ENCODE data around the gene PRKAG1. TPM values are rescaled to one million over a fixed set of nuclear protein-coding genes. Genes with fewer than 3 reads are reported as not detected.

Gene PRKAG1
- total RNA-seq, 2 donors from 2014 or later: 53.9 to 55.4 TPM

- intact Hi-C loops (cut with DNase I): no loop called here
Observed at GRCh38 chr12:49019443-49020324, 1.1 kb upstream of the PRKAG1 start.

GRCh38 chr12:49019120-49019430 lies 499 bp upstream of the PRKAG1 start:
- peaks cover 3% of the 10 kb centered on the region for H3K4me1 ChIP-seq (replicated peaks)
- TF ChIP-seq CTCF (IDR thresholded peaks at IDR 0.05) (no peak), POLR2AphosphoS5 (IDR thresholded peaks at IDR 0.05) (no peak), POLR2A (IDR thresholded peaks at IDR 0.05) (no peak)
- H3K9me3 ChIP-seq: no peaks in the 10 kb centered on the region
- peak overlapping the region; percentile 86 to 91 for H3K27ac ChIP-seq
- intact Hi-C loops (cut with DNase I): no loop called here
- H3K4me3 ChIP-seq: peak overlapping the region; percentile 67 to 75
- WGBS: under 1% methylated on average over 8 of the region's 8 CpGs
- no peak for DNase-seq (ENCODE audit: low spot score)
- H3K36me3 ChIP-seq: peaks cover 0 to 6% of the 10 kb centered on the region in 2 donors
- H3K27me3 ChIP-seq (replicated peaks; ENCODE audit: insufficient read depth): no peaks in the 10 kb centered on the region

More at GRCh38 chr12:49019443-49020324, 1.1 kb upstream of the PRKAG1 start:
- peak overlapping the region; percentile 86 to 91 for H3K27ac ChIP-seq
- peak overlapping the region in 1 of 2 donors; percentile 75 for H3K4me3 ChIP-seq
- no peak for DNase-seq (ENCODE audit: low spot score)
- H3K27me3 ChIP-seq (replicated peaks; ENCODE audit: insufficient read depth): no peaks in the 10 kb centered on the region
- TF ChIP-seq CTCF (IDR thresholded peaks at IDR 0.05) (no peak), POLR2AphosphoS5 (IDR thresholded peaks at IDR 0.05) (no peak), POLR2A (IDR thresholded peaks at IDR 0.05) (no peak)
- peaks cover 3% of the 10 kb centered on the region for H3K4me1 ChIP-seq (replicated peaks)
- WGBS: 63% methylated on average over 10 of the region's 10 CpGs
- no peaks in the 10 kb centered on the region for H3K9me3 ChIP-seq
- H3K36me3 ChIP-seq: peaks cover 0 to 6% of the 10 kb centered on the region in 2 donors

- Histone ChIP-seq H3K27ac (peak overlapping the region; percentile 86 to 91), H3K27me3 (replicated peaks; ENCODE audit: insufficient read depth) (no peaks in the 10 kb centered on the region), H3K36me3 (peaks cover 0 to 6% of the 10 kb centered on the region in 2 donors), H3K9me3 (no peaks in the 10 kb centered on the region), H3K4me1 (replicated peaks) (peaks cover 3% of the 10 kb centered on the region), H3K4me3 (peak overlapping the region; percentile 67 to 75)
- no peak for TF ChIP-seq CTCF (IDR thresholded peaks at IDR 0.05)
- DNase-seq (ENCODE audit: low spot score): no peak
- intact Hi-C loops (cut with DNase I): no loop called here
- 3% methylated on average over 8 of the region's 8 CpGs for WGBS
Observed at GRCh38 chr12:49017891-49018260, 700 bp downstream of the PRKAG1 start.

- intact Hi-C loops (cut with DNase I): no loop called here
- Histone ChIP-seq H3K27me3 (replicated peaks; ENCODE audit: insufficient read depth) (no peaks in the 10 kb centered on the region), H3K9me3 (no peaks in the 10 kb centered on the region), H3K4me1 (replicated peaks) (peaks cover 3% of the 10 kb centered on the region), H3K36me3 (no peaks in the 10 kb centered on the region), H3K4me3 (no peak overlapping the region), H3K27ac (no peak overlapping the region)
- DNase-seq (ENCODE audit: low spot score): no peak
- TF ChIP-seq POLR2A (IDR thresholded peaks at IDR 0.05) (no peak), POLR2AphosphoS5 (IDR thresholded peaks at IDR 0.05) (no peak), CTCF (IDR thresholded peaks at IDR 0.05) (no peak)
- 96% methylated on average over 1 of the region's 1 CpG for WGBS
Observed at GRCh38 chr12:49015196-49015595, 3.4 kb downstream of the PRKAG1 start.

- H3K4me3 ChIP-seq: no peak overlapping the region
- peaks cover 3% of the 10 kb centered on the region for H3K4me1 ChIP-seq (replicated peaks)
- H3K27me3 ChIP-seq (replicated peaks; ENCODE audit: insufficient read depth): no peaks in the 10 kb centered on the region
- no peak for TF ChIP-seq CTCF (IDR thresholded peaks at IDR 0.05)
- TF ChIP-seq POLR2A (IDR thresholded peaks at IDR 0.05): no peak
- TF ChIP-seq POLR2AphosphoS5 (IDR thresholded peaks at IDR 0.05): no peak
- H3K27ac ChIP-seq: no peak overlapping the region
- H3K36me3 ChIP-seq: no peaks in the 10 kb centered on the region
- no peaks in the 10 kb centered on the region for H3K9me3 ChIP-seq
- 67% methylated on average over 1 of the region's 1 CpG for WGBS
- intact Hi-C loops (cut with DNase I): no loop called here
- no peak for DNase-seq (ENCODE audit: low spot score)
Observed at GRCh38 chr12:49014547-49014946, 4.0 kb downstream of the PRKAG1 start.
